SK-N-SH treated with all-trans-retinoic acid at 6 μM for 48 hours (cell line): ENCODE data around the gene KRTAP9-9.

Experiments used
- ARNTL ChIP-seq: fragments of 450-650 bp; formaldehyde crosslinking; IDR thresholded peaks from 2 replicates; pipeline ENCODE4 v1.5.0; 2020; ENCODE audit warnings: low read depth, mild to moderate bottlenecking, moderate library complexity, borderline replicate concordance
- BACH2 ChIP-seq: fragments of 250-450 bp; sonication (Bioruptor Pico); IDR thresholded peaks from 2 replicates; pipeline ENCODE4 v1.9.0; 2021; ENCODE audit warnings: mild to moderate bottlenecking, borderline replicate concordance
- CSDC2 ChIP-seq: fragments of 250-450 bp; sonication (Bioruptor Pico); IDR thresholded peaks from 2 replicates; pipeline ENCODE4 v1.5.0; 2020; ENCODE audit warnings: mild to moderate bottlenecking, moderate library complexity
- ISL1 ChIP-seq: fragments of 250-450 bp; sonication (Bioruptor Pico); IDR thresholded peaks from 2 replicates; pipeline ENCODE4 v2.1.2; 2022; ENCODE audit warnings: mild to moderate bottlenecking, moderate library complexity
- OSR1 ChIP-seq: fragments of 250-450 bp; sonication (Bioruptor Pico); IDR thresholded peaks from 2 replicates; pipeline ENCODE4 v1.8.0; 2022; ENCODE audit warnings: moderate library complexity, mild to moderate bottlenecking, inconsistent platforms
- PATZ1 ChIP-seq: fragments of 250-450 bp; sonication (Bioruptor Pico); IDR thresholded peaks from 2 replicates; pipeline ENCODE4 v1.8.0; 2020; ENCODE audit warnings: mild to moderate bottlenecking, moderate library complexity, borderline replicate concordance
- POU6F1 ChIP-seq: fragments of 250-450 bp; sonication (Bioruptor Pico); IDR thresholded peaks from 2 replicates; pipeline ENCODE4 v1.8.0; 2021; ENCODE audit warnings: low read depth, mild to moderate bottlenecking, moderate library complexity, borderline replicate concordance
- RARB ChIP-seq: fragments of 250-450 bp; sonication (Bioruptor Pico); IDR thresholded peaks from 2 replicates; pipeline ENCODE4 v1.8.0; 2021; ENCODE audit warnings: mild to moderate bottlenecking, moderate library complexity
- ZFP3 ChIP-seq: fragments of 250-450 bp; sonication (Bioruptor Pico); IDR thresholded peaks from 2 replicates; pipeline ENCODE4 v1.5.0; 2020; ENCODE audit warnings: mild to moderate bottlenecking, moderate library complexity
- ZNF565 ChIP-seq: fragments of 450-650 bp; formaldehyde crosslinking; conservative IDR thresholded peaks from 2 replicates; pipeline ENCODE4 v1.5.0; 2020; ENCODE audit warnings: low read depth, mild to moderate bottlenecking, moderate library complexity

- TF ChIP-seq ZFP3 (CRISPR knock-in tag) (no peak), POU6F1 (CRISPR knock-in tag) (no peak), ARNTL (CRISPR knock-in tag) (no peak), OSR1 (no peak), PATZ1 (CRISPR knock-in tag) (no peak), RARB (CRISPR knock-in tag) (no peak), CSDC2 (no peak), BACH2 (CRISPR knock-in tag) (no peak), ISL1 (CRISPR knock-in tag) (no peak), ZNF565 (CRISPR knock-in tag) (no peak)
Measured at GRCh38 chr17:41215681-41216080, 39.5 kb upstream of the KRTAP9-9 start.
